ENCODE measurements around the gene GAL. TPM values are rescaled to one million over a fixed set of nuclear protein-coding genes. Genes with fewer than 3 reads are reported as not detected.

The GAL gene
- total and polyA plus RNA-seq, 2 experiments from 2014 or later, result 80.9 to 691 TPM

DNA sequence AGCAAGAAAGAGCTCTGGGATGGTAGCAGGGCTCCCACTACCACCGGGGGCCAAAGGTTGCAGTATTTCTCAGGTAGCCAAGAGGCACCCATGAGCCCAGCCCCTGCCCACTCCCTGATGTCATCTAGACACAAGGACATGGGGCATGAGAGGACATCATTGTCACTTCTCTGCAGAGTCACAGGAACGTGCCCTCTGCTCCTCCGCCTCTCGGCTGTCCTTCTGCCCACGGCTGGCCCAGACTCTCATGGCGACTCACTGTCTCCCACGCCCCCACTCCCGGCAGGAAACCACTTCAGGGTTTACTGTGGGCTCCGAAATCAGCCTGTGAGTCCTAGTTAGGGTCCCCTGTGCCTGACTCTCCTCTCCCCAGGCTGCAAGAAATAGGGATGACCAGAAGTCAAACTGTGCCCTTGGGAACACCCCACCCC lies 1.8 kb upstream of the GAL start:
- H3K4me1 Mint-ChIP-seq, result peaks cover 23% of the 10 kb centered on the region
- no peak overlapping the region for H3K4me3 Mint-ChIP-seq
- no peaks in the 10 kb centered on the region for H3K36me3 ChIP-seq (ENCODE audit: insufficient read depth)
- H3K79me2 ChIP-seq (replicated peaks; ENCODE audit: insufficient read depth), result peaks cover 4% of the 10 kb centered on the region; the same call in 1 of the 2 replicates
- H3K4me1 ChIP-seq (ENCODE audit: insufficient read depth), result peaks cover 10% of the 10 kb centered on the region; the same call in 1 of the 2 replicates
- H3K27ac Mint-ChIP-seq, result no peak overlapping the region
- peaks cover 17% of the 10 kb centered on the region for H3K36me3 Mint-ChIP-seq (ENCODE audit: low read depth)
- TF ChIP-seq ZNF331 (CRISPR knock-in tag; IDR thresholded peaks at IDR 0.05; ENCODE audit: low read depth) (no peak), JUNB (IDR thresholded peaks at IDR 0.05; ENCODE audit: unreplicated experiment) (no peak), EZH2phosphoT487 (IDR thresholded peaks at IDR 0.05; ENCODE audit: unreplicated experiment) (no peak), ZNF114 (CRISPR knock-in tag; IDR thresholded peaks at IDR 0.05) (no peak), STAT1 (IDR thresholded peaks at IDR 0.05; ENCODE audit: unreplicated experiment) (no peak), NANOG (IDR thresholded peaks at IDR 0.05; ENCODE audit: borderline replicate concordance) (no peak), POLR2AphosphoS5 (IDR thresholded peaks at IDR 0.05; ENCODE audit: low read depth) (no peak), CREB1 (CRISPR knock-in tag; IDR thresholded peaks at IDR 0.05; ENCODE audit: low read depth) (no peak), EZH2 (IDR thresholded peaks at IDR 0.05; ENCODE audit: low read depth, unreplicated experiment) (no peak)
- TF ChIP-seq, protein P1, sequence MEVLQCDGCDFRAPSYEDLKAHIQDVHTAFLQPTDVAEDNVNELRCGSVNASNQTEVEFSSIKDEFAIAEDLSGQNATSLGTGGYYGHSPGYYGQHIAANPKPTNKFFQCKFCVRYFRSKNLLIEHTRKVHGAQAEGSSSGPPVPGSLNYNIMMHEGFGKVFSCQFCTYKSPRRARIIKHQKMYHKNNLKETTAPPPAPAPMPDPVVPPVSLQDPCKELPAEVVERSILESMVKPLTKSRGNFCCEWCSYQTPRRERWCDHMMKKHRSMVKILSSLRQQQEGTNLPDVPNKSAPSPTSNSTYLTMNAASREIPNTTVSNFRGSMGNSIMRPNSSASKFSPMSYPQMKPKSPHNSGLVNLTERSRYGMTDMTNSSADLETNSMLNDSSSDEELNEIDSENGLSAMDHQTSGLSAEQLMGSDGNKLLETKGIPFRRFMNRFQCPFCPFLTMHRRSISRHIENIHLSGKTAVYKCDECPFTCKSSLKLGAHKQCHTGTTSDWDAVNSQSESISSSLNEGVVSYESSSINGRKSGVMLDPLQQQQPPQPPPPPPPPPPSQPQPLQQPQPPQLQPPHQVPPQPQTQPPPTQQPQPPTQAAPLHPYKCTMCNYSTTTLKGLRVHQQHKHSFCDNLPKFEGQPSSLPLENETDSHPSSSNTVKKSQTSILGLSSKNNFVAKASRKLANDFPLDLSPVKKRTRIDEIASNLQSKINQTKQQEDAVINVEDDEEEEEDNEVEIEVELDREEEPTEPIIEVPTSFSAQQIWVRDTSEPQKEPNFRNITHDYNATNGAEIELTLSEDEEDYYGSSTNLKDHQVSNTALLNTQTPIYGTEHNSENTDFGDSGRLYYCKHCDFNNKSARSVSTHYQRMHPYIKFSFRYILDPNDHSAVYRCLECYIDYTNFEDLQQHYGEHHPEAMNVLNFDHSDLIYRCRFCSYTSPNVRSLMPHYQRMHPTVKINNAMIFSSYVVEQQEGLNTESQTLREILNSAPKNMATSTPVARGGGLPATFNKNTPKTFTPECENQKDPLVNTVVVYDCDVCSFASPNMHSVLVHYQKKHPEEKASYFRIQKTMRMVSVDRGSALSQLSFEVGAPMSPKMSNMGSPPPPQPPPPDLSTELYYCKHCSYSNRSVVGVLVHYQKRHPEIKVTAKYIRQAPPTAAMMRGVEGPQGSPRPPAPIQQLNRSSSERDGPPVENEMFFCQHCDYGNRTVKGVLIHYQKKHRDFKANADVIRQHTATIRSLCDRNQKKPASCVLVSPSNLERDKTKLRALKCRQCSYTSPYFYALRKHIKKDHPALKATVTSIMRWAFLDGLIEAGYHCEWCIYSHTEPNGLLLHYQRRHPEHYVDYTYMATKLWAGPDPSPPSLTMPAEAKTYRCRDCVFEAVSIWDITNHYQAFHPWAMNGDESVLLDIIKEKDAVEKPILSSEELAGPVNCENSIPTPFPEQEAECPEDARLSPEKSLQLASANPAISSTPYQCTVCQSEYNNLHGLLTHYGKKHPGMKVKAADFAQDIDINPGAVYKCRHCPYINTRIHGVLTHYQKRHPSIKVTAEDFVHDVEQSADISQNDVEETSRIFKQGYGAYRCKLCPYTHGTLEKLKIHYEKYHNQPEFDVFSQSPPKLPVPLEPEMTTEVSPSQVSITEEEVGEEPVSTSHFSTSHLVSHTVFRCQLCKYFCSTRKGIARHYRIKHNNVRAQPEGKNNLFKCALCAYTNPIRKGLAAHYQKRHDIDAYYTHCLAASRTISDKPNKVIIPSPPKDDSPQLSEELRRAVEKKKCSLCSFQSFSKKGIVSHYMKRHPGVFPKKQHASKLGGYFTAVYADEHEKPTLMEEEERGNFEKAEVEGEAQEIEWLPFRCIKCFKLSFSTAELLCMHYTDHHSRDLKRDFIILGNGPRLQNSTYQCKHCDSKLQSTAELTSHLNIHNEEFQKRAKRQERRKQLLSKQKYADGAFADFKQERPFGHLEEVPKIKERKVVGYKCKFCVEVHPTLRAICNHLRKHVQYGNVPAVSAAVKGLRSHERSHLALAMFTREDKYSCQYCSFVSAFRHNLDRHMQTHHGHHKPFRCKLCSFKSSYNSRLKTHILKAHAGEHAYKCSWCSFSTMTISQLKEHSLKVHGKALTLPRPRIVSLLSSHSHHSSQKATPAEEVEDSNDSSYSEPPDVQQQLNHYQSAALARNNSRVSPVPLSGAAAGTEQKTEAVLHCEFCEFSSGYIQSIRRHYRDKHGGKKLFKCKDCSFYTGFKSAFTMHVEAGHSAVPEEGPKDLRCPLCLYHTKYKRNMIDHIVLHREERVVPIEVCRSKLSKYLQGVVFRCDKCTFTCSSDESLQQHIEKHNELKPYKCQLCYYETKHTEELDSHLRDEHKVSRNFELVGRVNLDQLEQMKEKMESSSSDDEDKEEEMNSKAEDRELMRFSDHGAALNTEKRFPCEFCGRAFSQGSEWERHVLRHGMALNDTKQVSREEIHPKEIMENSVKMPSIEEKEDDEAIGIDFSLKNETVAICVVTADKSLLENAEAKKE (CRISPR knock-in tag; IDR thresholded peaks at IDR 0.05), result no peak
- TF ChIP-seq, protein P2, sequence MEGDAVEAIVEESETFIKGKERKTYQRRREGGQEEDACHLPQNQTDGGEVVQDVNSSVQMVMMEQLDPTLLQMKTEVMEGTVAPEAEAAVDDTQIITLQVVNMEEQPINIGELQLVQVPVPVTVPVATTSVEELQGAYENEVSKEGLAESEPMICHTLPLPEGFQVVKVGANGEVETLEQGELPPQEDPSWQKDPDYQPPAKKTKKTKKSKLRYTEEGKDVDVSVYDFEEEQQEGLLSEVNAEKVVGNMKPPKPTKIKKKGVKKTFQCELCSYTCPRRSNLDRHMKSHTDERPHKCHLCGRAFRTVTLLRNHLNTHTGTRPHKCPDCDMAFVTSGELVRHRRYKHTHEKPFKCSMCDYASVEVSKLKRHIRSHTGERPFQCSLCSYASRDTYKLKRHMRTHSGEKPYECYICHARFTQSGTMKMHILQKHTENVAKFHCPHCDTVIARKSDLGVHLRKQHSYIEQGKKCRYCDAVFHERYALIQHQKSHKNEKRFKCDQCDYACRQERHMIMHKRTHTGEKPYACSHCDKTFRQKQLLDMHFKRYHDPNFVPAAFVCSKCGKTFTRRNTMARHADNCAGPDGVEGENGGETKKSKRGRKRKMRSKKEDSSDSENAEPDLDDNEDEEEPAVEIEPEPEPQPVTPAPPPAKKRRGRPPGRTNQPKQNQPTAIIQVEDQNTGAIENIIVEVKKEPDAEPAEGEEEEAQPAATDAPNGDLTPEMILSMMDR (conservative IDR thresholded peaks at IDR 0.05; ENCODE audit: low read depth in 2 of 2), result no peak
- TF ChIP-seq, protein P3, sequence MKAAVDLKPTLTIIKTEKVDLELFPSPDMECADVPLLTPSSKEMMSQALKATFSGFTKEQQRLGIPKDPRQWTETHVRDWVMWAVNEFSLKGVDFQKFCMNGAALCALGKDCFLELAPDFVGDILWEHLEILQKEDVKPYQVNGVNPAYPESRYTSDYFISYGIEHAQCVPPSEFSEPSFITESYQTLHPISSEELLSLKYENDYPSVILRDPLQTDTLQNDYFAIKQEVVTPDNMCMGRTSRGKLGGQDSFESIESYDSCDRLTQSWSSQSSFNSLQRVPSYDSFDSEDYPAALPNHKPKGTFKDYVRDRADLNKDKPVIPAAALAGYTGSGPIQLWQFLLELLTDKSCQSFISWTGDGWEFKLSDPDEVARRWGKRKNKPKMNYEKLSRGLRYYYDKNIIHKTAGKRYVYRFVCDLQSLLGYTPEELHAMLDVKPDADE (IDR thresholded peaks at IDR 0.05), result no peak
- TF ChIP-seq, protein P4, sequence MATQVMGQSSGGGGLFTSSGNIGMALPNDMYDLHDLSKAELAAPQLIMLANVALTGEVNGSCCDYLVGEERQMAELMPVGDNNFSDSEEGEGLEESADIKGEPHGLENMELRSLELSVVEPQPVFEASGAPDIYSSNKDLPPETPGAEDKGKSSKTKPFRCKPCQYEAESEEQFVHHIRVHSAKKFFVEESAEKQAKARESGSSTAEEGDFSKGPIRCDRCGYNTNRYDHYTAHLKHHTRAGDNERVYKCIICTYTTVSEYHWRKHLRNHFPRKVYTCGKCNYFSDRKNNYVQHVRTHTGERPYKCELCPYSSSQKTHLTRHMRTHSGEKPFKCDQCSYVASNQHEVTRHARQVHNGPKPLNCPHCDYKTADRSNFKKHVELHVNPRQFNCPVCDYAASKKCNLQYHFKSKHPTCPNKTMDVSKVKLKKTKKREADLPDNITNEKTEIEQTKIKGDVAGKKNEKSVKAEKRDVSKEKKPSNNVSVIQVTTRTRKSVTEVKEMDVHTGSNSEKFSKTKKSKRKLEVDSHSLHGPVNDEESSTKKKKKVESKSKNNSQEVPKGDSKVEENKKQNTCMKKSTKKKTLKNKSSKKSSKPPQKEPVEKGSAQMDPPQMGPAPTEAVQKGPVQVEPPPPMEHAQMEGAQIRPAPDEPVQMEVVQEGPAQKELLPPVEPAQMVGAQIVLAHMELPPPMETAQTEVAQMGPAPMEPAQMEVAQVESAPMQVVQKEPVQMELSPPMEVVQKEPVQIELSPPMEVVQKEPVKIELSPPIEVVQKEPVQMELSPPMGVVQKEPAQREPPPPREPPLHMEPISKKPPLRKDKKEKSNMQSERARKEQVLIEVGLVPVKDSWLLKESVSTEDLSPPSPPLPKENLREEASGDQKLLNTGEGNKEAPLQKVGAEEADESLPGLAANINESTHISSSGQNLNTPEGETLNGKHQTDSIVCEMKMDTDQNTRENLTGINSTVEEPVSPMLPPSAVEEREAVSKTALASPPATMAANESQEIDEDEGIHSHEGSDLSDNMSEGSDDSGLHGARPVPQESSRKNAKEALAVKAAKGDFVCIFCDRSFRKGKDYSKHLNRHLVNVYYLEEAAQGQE (IDR thresholded peaks at IDR 0.05; ENCODE audit: unreplicated experiment), result no peak
- H2AFZ ChIP-seq, result no peak overlapping the region
- H4K20me1 ChIP-seq (replicated peaks; ENCODE audit: insufficient read depth), result no peaks in the 10 kb centered on the region; the same call in 1 of the 2 replicates
- no peaks in the 10 kb centered on the region; the same call in 1 of the 2 replicates for H3F3A ChIP-seq (replicated peaks; ENCODE audit: low read depth)
- H3K27ac ChIP-seq (ENCODE audit: low read depth), result no peak overlapping the region
- no peaks in the 10 kb centered on the region for H3K9me2 ChIP-seq (ENCODE audit: insufficient read depth)
- H3K9me3 Mint-ChIP-seq, result no peaks in the 10 kb centered on the region
- H3K4me3 ChIP-seq, result no peak overlapping the region
- ATAC-seq, result no peak
- H3K27me3 Mint-ChIP-seq (ENCODE audit: insufficient read depth, low read depth, poor library complexity), result peaks cover 34% of the 10 kb centered on the region
- DNase-seq (ENCODE audit: low spot score), result no peak
- H3K27me3 ChIP-seq (ENCODE audit: insufficient read depth), result peaks cover 33% of the 10 kb centered on the region
- H3K4me2 ChIP-seq, result no peak overlapping the region

Data from GM23338 (cell line).